Duodenal mucosa (tissue), 2 donors: Measurements from ENCODE around the gene CD109.
"Not testable (repeated sequence)": the region's sequence is repeated elsewhere in the genome, so short reads cannot be mapped to it uniquely, and the experiment has no call there.

ENCODE experiments used
- H3K27ac ChIP-seq: one replicate; pipeline ENCODE4 v1.7.0; 2013; ENCODE audit warnings: low read depth, low read length
- H3K27me3 ChIP-seq, 2 donors: one replicate each; pipeline ENCODE4 v1.7.0; 2013; ENCODE audit warnings: low read length in 2 of 2, control low read depth in 1 of 2; ENCODE audit not compliant: insufficient read depth in 2 of 2, control insufficient read depth in 1 of 2
- H3K36me3 ChIP-seq, 2 donors: one replicate each; pipeline ENCODE4 v1.7.0; 2013; ENCODE audit warnings: low read length in 2 of 2, control low read depth in 1 of 2; ENCODE audit not compliant: insufficient read depth in 2 of 2, control insufficient read depth in 1 of 2
- H3K4me1 ChIP-seq, 2 donors: one replicate each; pipeline ENCODE4 v1.7.0; 2013; ENCODE audit warnings: low read length in 2 of 2, control low read depth in 1 of 2; ENCODE audit not compliant: insufficient read depth in 2 of 2, control insufficient read depth in 1 of 2
- H3K4me3 ChIP-seq, 2 donors: one replicate each; pipeline ENCODE4 v1.7.0; 2013; ENCODE audit warnings: low read length in 2 of 2, low read depth in 1 of 2
- H3K9ac ChIP-seq, 2 donors: one replicate each; pipeline ENCODE4 v1.7.0; 2013; ENCODE audit warnings: low read length in 2 of 2, low read depth in 1 of 2
- H3K9me3 ChIP-seq, 2 donors: one replicate each; pipeline ENCODE4 v1.7.0; 2013; ENCODE audit warnings: low read length in 2 of 2, control low read depth in 1 of 2; ENCODE audit not compliant: control insufficient read depth in 1 of 2

Gene CD109

DNA sequence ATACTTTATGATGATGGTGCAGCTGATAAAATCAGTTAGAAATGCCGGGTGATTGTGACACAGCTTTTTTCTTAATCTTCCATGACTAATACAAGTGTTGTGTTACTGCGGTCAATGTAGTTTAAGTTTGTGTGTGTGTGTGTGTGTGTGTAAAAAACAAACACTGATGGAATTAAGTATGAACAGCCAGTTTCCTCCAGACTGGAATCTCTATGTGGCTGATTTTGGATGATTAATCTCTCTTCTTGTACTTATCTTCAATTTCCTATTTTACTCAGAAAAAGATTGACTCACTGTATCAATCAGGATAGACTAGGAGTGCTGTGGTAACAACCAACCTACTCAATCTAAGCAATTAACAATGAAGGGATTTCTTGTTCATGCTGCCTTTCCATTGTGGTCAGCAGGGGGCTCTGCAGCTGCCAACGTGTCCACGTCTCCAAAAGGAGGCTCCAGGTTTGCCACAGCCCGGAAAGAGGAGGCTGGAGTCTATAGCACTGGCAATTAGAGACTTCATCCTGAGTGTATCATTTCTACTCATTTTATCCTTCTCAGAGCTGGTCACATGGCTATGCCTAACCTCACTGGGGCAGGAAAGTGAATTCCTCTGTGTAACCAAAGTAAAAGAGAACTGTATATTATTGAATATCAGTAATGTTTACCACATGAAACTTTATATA, 107.7 kb downstream of the CD109 start:
- H3K4me3 ChIP-seq, result no peak overlapping the region
- H3K27me3 ChIP-seq, result no peaks in the 10 kb centered on the region
- no peaks in the 10 kb centered on the region for H3K36me3 ChIP-seq
- no peak overlapping the region for H3K27ac ChIP-seq
- H3K4me1 ChIP-seq, result no peaks in the 10 kb centered on the region
- no peak overlapping the region for H3K9ac ChIP-seq
- H3K9me3 ChIP-seq, result no peaks in the 10 kb centered on the region

DNA sequence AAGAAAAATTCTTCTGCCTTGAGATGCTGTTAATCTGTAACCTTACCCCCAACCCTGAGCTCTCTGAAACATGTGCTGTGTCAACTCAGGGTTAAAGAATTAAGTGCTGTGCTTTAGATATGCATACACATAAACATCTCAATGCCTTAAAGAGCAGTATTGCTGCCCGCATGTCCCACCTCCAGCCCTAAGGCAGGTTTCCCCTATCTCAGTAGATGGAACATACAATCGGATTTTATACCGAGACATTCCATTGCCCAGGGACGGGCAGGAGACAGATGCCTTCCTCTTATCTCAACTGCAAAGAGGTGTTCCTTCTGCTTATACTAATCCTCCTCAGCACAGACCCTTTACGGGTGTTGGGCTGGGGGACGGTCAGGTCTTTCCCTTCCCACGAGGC, 109.2 kb downstream of the CD109 start:
- not testable (repeated sequence) for H3K4me3 ChIP-seq, H3K27ac ChIP-seq, H3K4me1 ChIP-seq, H3K27me3 ChIP-seq, H3K9me3 ChIP-seq, H3K9ac ChIP-seq, H3K36me3 ChIP-seq

DNA sequence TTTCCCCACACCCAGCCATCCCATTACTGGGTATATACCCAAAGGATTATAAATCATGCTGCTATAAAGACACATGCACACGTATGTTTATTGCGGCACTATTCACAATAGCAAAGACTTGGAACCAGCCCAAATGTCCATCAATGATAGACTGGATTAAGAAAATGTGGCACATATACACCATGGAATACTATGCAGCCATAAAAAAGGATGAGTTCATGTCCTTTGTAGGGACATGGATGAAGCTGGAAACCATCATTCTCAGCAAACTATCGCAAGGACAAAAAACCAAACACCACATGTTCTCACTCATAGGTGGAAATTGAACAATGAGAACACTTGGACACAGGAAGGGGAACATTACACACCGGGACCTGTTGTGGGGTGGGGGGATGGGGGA, 110.0 kb downstream of the CD109 start:
- not testable (repeated sequence) for H3K4me1 ChIP-seq, H3K27ac ChIP-seq, H3K36me3 ChIP-seq, H3K4me3 ChIP-seq, H3K27me3 ChIP-seq, H3K9me3 ChIP-seq, H3K9ac ChIP-seq

DNA sequence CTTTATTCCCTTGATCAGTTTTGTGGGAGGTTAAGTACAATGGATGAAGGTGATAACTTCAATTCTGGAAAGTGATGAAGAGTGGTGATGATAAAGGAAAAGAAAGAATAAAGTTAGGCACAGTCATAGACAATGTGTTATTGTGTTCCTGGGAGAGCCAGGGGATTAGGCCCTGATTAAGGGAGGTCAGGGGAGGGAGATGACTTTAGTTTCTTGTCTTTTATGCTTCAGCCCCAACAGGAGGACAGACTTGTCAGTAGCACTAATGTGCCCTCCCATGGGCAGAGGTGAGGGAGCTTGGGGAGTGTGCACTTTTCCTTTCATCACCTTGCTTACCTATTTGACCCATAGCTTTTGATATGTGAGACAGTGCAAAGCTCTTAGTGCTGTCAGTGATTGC, 115.7 kb downstream of the CD109 start:
- Histone ChIP-seq H3K27ac (no peak overlapping the region), H3K36me3 (no peaks in the 10 kb centered on the region), H3K9me3 (no peaks in the 10 kb centered on the region), H3K4me1 (no peaks in the 10 kb centered on the region), H3K27me3 (no peaks in the 10 kb centered on the region), H3K4me3 (no peak overlapping the region), H3K9ac (no peak overlapping the region)

DNA sequence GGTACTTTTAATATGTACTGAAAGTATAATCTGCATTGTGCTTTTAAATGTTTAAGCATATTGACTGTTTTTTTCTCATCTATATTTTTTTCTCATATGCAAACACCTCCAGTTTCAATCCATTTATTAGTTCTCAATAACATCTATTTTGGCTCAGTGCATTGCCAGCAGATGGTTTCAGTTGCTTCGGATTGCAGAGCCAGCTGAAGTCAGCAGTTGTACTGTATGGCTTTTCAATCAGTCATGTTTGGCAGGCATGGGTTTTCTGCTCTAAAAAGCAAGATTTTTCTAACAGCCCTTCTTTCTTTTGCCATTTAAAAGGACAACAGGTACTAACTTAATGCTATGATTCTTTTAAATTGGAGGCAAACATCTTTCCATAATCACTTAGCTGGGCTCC, 121.2 kb downstream of the CD109 start:
- no peak overlapping the region for H3K9ac ChIP-seq
- H3K4me1 ChIP-seq, result no peaks in the 10 kb centered on the region
- no peak overlapping the region for H3K4me3 ChIP-seq
- no peaks in the 10 kb centered on the region for H3K9me3 ChIP-seq
- no peaks in the 10 kb centered on the region for H3K36me3 ChIP-seq
- no peak overlapping the region for H3K27ac ChIP-seq
- H3K27me3 ChIP-seq, result no peaks in the 10 kb centered on the region

DNA sequence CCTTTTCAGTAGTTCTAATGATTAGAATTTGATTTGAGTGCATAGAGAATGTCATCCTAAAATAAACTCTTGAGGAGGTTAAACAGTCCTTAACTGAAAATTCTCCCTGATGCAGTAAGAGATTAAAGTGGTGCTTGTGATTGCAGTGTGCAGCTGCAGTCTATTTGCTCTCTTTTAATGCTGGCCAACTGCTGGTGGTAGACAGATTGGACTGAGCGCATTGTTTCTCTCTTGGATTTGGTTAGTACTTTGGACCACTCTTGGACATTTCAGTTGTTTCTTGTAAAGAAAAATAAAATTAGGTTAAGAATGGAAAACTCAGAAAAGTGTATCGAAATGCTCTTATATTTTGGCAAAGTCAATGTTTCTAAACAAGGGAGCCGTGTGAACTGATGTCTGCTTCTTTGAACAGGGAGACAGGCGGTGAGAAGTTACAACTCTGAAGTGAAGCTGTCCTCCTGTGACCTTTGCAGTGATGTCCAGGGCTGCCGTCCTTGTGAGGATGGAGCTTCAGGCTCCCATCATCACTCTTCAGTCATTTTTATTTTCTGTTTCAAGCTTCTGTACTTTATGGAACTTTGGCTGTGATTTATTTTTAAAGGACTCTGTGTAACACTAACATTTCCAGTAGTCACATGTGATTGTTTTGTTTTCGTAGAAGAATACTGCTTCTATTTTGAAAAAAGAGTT, 127.2 kb downstream of the CD109 start:
- Histone ChIP-seq H3K9me3 (no peaks in the 10 kb centered on the region), H3K36me3 (no peaks in the 10 kb centered on the region), H3K27me3 (no peaks in the 10 kb centered on the region), H3K4me3 (no peak overlapping the region), H3K4me1 (no peaks in the 10 kb centered on the region), H3K9ac (no peak overlapping the region), H3K27ac (no peak overlapping the region)

DNA sequence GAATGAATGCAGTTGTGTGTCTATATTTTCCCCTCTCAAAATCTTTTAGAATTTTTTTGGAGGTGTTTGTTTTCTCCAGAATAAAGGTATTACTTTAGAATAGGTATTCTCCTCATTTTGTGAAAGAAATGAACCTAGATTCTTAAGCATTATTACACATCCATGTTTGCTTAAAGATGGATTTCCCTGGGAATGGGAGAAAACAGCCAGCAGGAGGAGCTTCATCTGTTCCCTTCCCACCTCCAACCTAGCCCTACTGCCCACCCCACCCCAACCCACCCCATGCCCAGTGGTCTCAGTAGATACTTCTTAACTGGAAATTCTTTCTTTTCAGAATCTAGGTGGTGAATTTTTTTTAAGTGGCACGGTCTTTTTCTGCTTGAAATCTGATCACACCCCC, 127.8 kb downstream of the CD109 start:
- Histone ChIP-seq H3K4me1 (no peaks in the 10 kb centered on the region), H3K27me3 (no peaks in the 10 kb centered on the region), H3K4me3 (no peak overlapping the region), H3K9me3 (no peaks in the 10 kb centered on the region), H3K27ac (no peak overlapping the region), H3K9ac (no peak overlapping the region), H3K36me3 (no peaks in the 10 kb centered on the region)

DNA sequence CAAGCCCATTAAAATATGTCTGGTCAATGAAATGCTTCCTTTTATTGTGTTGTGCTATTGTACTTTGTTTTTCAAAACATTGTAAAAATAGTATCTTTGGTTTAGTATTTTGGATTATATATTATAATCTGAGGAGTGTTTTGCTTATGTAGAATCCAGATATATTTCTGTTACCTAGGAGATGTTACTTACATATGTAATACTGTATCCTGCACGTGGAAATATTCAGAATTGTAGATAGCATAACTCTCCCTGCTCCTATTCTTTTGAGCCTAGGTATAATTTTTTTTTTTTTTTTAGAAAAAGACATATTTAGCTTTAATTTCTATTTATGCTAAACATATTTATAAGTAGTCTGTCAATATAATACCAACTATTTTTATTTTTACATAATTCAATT, 130.6 kb downstream of the CD109 start:
- no peaks in the 10 kb centered on the region for H3K9me3 ChIP-seq
- H3K36me3 ChIP-seq, result no peaks in the 10 kb centered on the region
- H3K27me3 ChIP-seq, result no peaks in the 10 kb centered on the region
- H3K4me1 ChIP-seq, result no peaks in the 10 kb centered on the region
- no peak overlapping the region for H3K9ac ChIP-seq
- no peak overlapping the region for H3K4me3 ChIP-seq
- no peak overlapping the region for H3K27ac ChIP-seq

DNA sequence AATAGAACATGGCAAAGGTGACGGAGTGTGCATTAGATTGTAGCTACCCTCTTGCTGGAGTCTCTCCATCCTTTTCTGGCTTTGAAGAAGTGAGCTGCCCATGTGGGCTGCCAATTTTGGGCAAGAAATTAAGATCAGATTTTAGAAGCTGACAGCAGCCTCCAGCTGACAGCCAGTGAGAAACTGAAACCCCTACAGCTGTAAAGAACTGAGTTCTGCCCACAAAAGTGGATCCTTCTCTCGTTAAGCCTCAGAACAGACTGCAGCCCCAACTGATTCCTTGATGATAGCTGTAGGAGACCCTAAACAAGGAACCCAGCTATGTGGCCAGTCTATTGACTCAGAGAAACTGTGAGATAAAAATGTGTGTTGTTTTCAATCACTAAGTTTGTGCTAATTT, 134.1 kb downstream of the CD109 start:
- Histone ChIP-seq H3K4me3 (no peak overlapping the region), H3K4me1 (no peaks in the 10 kb centered on the region), H3K27ac (no peak overlapping the region), H3K9ac (no peak overlapping the region), H3K9me3 (no peaks in the 10 kb centered on the region), H3K36me3 (no peaks in the 10 kb centered on the region), H3K27me3 (no peaks in the 10 kb centered on the region)

DNA sequence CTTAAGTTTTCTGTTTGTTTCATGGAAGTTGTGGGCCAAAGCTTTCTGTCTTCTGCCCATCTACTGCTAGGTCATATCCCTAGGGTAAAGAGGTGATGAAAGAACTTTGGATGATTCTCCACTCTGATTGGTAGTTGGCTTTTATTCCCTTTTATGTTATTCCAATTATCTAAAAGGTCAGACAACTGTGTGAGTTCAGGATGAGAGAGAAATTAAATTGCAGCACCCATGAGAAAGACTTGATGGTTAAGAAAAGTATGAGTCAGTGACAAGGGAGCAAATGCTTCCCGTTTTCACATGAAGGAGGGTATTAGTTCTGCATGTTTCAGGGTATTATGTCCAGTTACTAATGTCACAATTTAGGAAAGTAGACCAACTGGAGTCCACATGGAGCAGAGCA, 136.3 kb downstream of the CD109 start:
- H3K36me3 ChIP-seq, result no peaks in the 10 kb centered on the region
- no peaks in the 10 kb centered on the region for H3K9me3 ChIP-seq
- H3K27ac ChIP-seq, result no peak overlapping the region
- H3K27me3 ChIP-seq, result no peaks in the 10 kb centered on the region
- H3K9ac ChIP-seq, result no peak overlapping the region
- no peak overlapping the region for H3K4me3 ChIP-seq
- no peaks in the 10 kb centered on the region for H3K4me1 ChIP-seq
